Esophagus squamous epithelium (tissue), 5 donors: ENCODE data around the gene FCAR. TPM values are rescaled to one million over a fixed set of nuclear protein-coding genes. Genes with fewer than 3 reads are reported as not detected.
"Not testable (repeated sequence)": the region's sequence is repeated elsewhere in the genome, so short reads cannot be mapped to it uniquely, and the experiment has no call there.

Source experiments
- DNase-seq: peaks from one replicate; lab custom pipeline; 2025; lab: John Stamatoyannopoulos, UW
- H3K27ac ChIP-seq, 4 donors: fragments of 200-600 bp; sonication (generic); one replicate each; pipeline ENCODE4 v1.5.1; 2016 to 2019; ENCODE audit warnings: mild to moderate bottlenecking in 1 of 4
- H3K27me3 ChIP-seq, 4 donors: fragments of 200-600 bp; sonication (generic); 1 replicate in 3 of 4; 2 replicates in 1 of 4; pipeline versions ENCODE4 v1.5.1 to v1.6.0; 2017 to 2021; ENCODE audit warnings: antibody characterized with exemption in 1 of 4
- H3K36me3 ChIP-seq, 3 donors: fragments of 200-600 bp; sonication (generic); one replicate each; pipeline ENCODE4 v1.5.1; 2016 to 2019
- H3K4me1 ChIP-seq, 3 donors: fragments of 200-600 bp; sonication (generic); one replicate each; pipeline ENCODE4 v1.5.1; 2017 to 2019
- H3K4me3 ChIP-seq, 4 donors: fragments of 200-600 bp; sonication (generic); 1 replicate in 3 of 4; 2 replicates in 1 of 4; pipeline ENCODE4 v1.5.1; 2016 to 2019; ENCODE audit warnings: mild to moderate bottlenecking in 2 of 4, moderate library complexity in 1 of 4
- H3K9me3 ChIP-seq, 3 donors: fragments of 200-600 bp; sonication (generic); one replicate each; pipeline ENCODE4 v1.5.1; 2016 to 2019
- CTCF ChIP-seq, 6 experiments: fragments of 450-650 bp in 4 of 6; fragments of 200-600 bp in 2 of 6; sonication (generic) in 2 of 6; IDR thresholded peaks; one replicate each; pipeline ENCODE4 v1.5.1; 2016 to 2019; ENCODE audit warnings: antibody characterized with exemption in 6 of 6, mild to moderate bottlenecking in 4 of 6, moderate library complexity in 4 of 6
- POLR2A ChIP-seq, 4 donors: fragments of 450-650 bp; IDR thresholded peaks; one replicate each; pipeline ENCODE4 v1.6.1; 2017; ENCODE audit warnings: antibody characterized with exemption in 4 of 4, mild to moderate bottlenecking in 4 of 4, moderate library complexity in 3 of 4
- WGBS, 2 donors: methylation state at CpG; one replicate each; pipeline ENCODE4 v1.1.5; 2018; 5-methylcytosine and 5-hydroxymethylcytosine counted together
- intact Hi-C: fragments of 100-400 bp; cut with DNase I; formaldehyde crosslinking; loops from one replicate; pipeline ENCODE4 v1.15.0; 2022
- total RNA-seq, 4 donors: library from RNA; depleted of rRNA; stranded (reverse); fragments of >200 nt; gene quantifications; one replicate each; pipeline ENCODE4 v1.1.0, GENCODE V29; 2016
- donor health status: DM: yes; HTN: yes; CAD: no.

The FCAR gene
- total RNA-seq, 4 donors from 2014 or later: 0.41 to 0.61 TPM; not detected in 2

- Histone ChIP-seq H3K27me3 (no peaks in the 10 kb centered on the region), H3K27ac (no peak overlapping the region), H3K4me3 (no peak overlapping the region), H3K9me3 (no peaks in the 10 kb centered on the region), H3K4me1 (no peaks in the 10 kb centered on the region), H3K36me3 (no peaks in the 10 kb centered on the region)
- no peak for TF ChIP-seq CTCF (IDR thresholded peaks at IDR 0.05)
- no peak for TF ChIP-seq POLR2A (IDR thresholded peaks at IDR 0.05)
- intact Hi-C loops: no loop called here
- no peak for DNase-seq
- 67% methylated on average over 1 of the region's 2 CpGs; no CpG with 5 or more reads in 1 of the 2 donors for WGBS, 2 donors
Measured at GRCh38 chr19:54850930-54851329, 23.1 kb upstream of the FCAR start.

GRCh38 chr19:54851353-54851752 lies 22.7 kb upstream of the FCAR start:
- Histone ChIP-seq H3K9me3 (no peaks in the 10 kb centered on the region), H3K36me3 (no peaks in the 10 kb centered on the region), H3K4me3 (no peak overlapping the region), H3K27ac (no peak overlapping the region), H3K27me3 (no peaks in the 10 kb centered on the region), H3K4me1 (no peaks in the 10 kb centered on the region)
- DNase-seq: no peak
- intact Hi-C loops: no loop called here
- 70 to 77% methylated on average over 5 to 7 of the region's 7 CpGs for WGBS, 2 donors
- no peak for TF ChIP-seq CTCF (IDR thresholded peaks at IDR 0.05)
- no peak for TF ChIP-seq POLR2A (IDR thresholded peaks at IDR 0.05)

GRCh38 chr19:54855241-54855640 lies 18.8 kb upstream of the FCAR start:
- DNase-seq, H3K9me3 ChIP-seq, H3K27ac ChIP-seq, H3K27me3 ChIP-seq, H3K36me3 ChIP-seq, H3K4me3 ChIP-seq, intact Hi-C loops, H3K4me1 ChIP-seq: not testable (repeated sequence)
- 33 to 57% methylated on average over 1 of the region's 1 CpG for WGBS, 2 donors

- H3K27me3 ChIP-seq, H3K9me3 ChIP-seq, H3K4me1 ChIP-seq, H3K4me3 ChIP-seq, intact Hi-C loops, H3K36me3 ChIP-seq, DNase-seq, H3K27ac ChIP-seq: not testable (repeated sequence)
- 67% methylated on average over 1 of the region's 3 CpGs; no CpG with 5 or more reads in 1 of the 2 donors for WGBS, 2 donors
Measured at GRCh38 chr19:54858476-54858875, 15.6 kb upstream of the FCAR start.

GRCh38 chr19:54859421-54859820 lies 14.6 kb upstream of the FCAR start:
- DNase-seq, H3K4me1 ChIP-seq, H3K27me3 ChIP-seq, H3K9me3 ChIP-seq, H3K36me3 ChIP-seq, H3K4me3 ChIP-seq, H3K27ac ChIP-seq, intact Hi-C loops: not testable (repeated sequence)
- 50% methylated on average over 4 of the region's 7 CpGs; no CpG with 5 or more reads in 1 of the 2 donors for WGBS, 2 donors

- intact Hi-C loops: not testable (repeated sequence)
- WGBS, 2 donors: 79% methylated on average over 2 of the region's 3 CpGs; no CpG with 5 or more reads in 1 of the 2 donors
Measured at GRCh38 chr19:54863459-54863858, 10.6 kb upstream of the FCAR start.

GRCh38 chr19:54871696-54872095 lies 2.3 kb upstream of the FCAR start:
- peaks cover 0 to 3% (median 0%) of the 10 kb centered on the region in 4 donors for H3K27me3 ChIP-seq
- WGBS, 2 donors: 49 to 53% methylated on average over 3 of the region's 3 CpGs
- DNase-seq: no peak
- H3K4me1 ChIP-seq: no peaks in the 10 kb centered on the region
- intact Hi-C loops: no loop called here
- no peak overlapping the region for H3K4me3 ChIP-seq
- no peaks in the 10 kb centered on the region for H3K36me3 ChIP-seq
- no peaks in the 10 kb centered on the region for H3K9me3 ChIP-seq
- TF ChIP-seq CTCF (IDR thresholded peaks at IDR 0.05) (no peak), POLR2A (IDR thresholded peaks at IDR 0.05) (no peak)
- H3K27ac ChIP-seq: no peak overlapping the region

More at GRCh38 chr19:54863459-54863858, 10.6 kb upstream of the FCAR start:
- H3K4me1 ChIP-seq, H3K9me3 ChIP-seq, H3K27ac ChIP-seq, H3K4me3 ChIP-seq, H3K36me3 ChIP-seq, H3K27me3 ChIP-seq, DNase-seq: not testable (repeated sequence)
